HEK293 (cell line): Measurements from ENCODE around the gene MTOR.

Experiments used
- ATF2 ChIP-seq: fragments of 450-650 bp; formaldehyde crosslinking; IDR thresholded peaks from 2 replicates; pipeline ENCODE4 v1.5.1; 2016; ENCODE audit warnings: missing biosample characterization, missing genetic modification characterization, low read depth
- MYNN ChIP-seq: fragments of 450-650 bp; formaldehyde crosslinking; IDR thresholded peaks from 2 replicates; pipeline ENCODE4 v1.5.1; 2016; ENCODE audit warnings: missing biosample characterization, missing genetic modification characterization, borderline replicate concordance
- PATZ1 ChIP-seq: fragments of 450-650 bp; formaldehyde crosslinking; IDR thresholded peaks from 2 replicates; pipeline ENCODE4 v1.5.1; 2016; ENCODE audit warnings: missing biosample characterization, missing genetic modification characterization
- TCF7L2 ChIP-seq: IDR thresholded peaks from 2 replicates; pipeline ENCODE4 v1.6.1; 2011; ENCODE audit warnings: low read depth, mild to moderate bottlenecking, inconsistent platforms, low read length, moderate library complexity, borderline replicate concordance
- YY2 ChIP-seq: fragments of 450-650 bp; formaldehyde crosslinking; IDR thresholded peaks from 2 replicates; pipeline ENCODE4 v1.5.1; 2016; ENCODE audit warnings: missing biosample characterization, missing genetic modification characterization
- ZBTB10 ChIP-seq: fragments of 450-650 bp; formaldehyde crosslinking; IDR thresholded peaks from 2 replicates; pipeline ENCODE4 v1.5.1; 2016; ENCODE audit warnings: missing biosample characterization, missing genetic modification characterization
- ZEB2 ChIP-seq: fragments of 450-650 bp; formaldehyde crosslinking; IDR thresholded peaks from 2 replicates; pipeline ENCODE4 v1.5.1; 2016; ENCODE audit warnings: missing biosample characterization, missing genetic modification characterization
- ZNF302 ChIP-seq: fragments of 450-650 bp; formaldehyde crosslinking; IDR thresholded peaks from 2 replicates; pipeline ENCODE4 v1.5.1; 2016; ENCODE audit warnings: missing biosample characterization, missing genetic modification characterization, low read depth
- ZNF341 ChIP-seq: fragments of 450-650 bp; formaldehyde crosslinking; IDR thresholded peaks from 2 replicates; pipeline ENCODE4; 2016; ENCODE audit warnings: low read depth, missing biosample characterization, missing genetic modification characterization
- TF ChIP-seq, protein P1 (sequence below): fragments of 450-650 bp; formaldehyde crosslinking; IDR thresholded peaks from 2 replicates; pipeline ENCODE4 v1.5.1; 2016; ENCODE audit warnings: missing biosample characterization, missing genetic modification characterization, borderline replicate concordance
- TF ChIP-seq, protein P2 (sequence below): fragments of 450-650 bp; formaldehyde crosslinking; IDR thresholded peaks from 2 replicates; pipeline ENCODE4 v1.5.1; 2016; ENCODE audit warnings: missing biosample characterization, missing genetic modification characterization
- TF ChIP-seq, protein P3 (sequence below): fragments of 450-650 bp; formaldehyde crosslinking; IDR thresholded peaks from 2 replicates; pipeline ENCODE4 v1.5.1; 2016; ENCODE audit warnings: missing biosample characterization, missing genetic modification characterization
- TF ChIP-seq, protein P4 (sequence below): fragments of 450-650 bp; formaldehyde crosslinking; IDR thresholded peaks from 2 replicates; pipeline ENCODE4 v1.5.1; 2016; ENCODE audit warnings: missing biosample characterization, missing genetic modification characterization
- TF ChIP-seq, protein P5 (sequence below): fragments of 450-650 bp; formaldehyde crosslinking; IDR thresholded peaks from 2 replicates; pipeline ENCODE4 v1.5.1; 2016; ENCODE audit warnings: missing biosample characterization, missing genetic modification characterization

DNA sequence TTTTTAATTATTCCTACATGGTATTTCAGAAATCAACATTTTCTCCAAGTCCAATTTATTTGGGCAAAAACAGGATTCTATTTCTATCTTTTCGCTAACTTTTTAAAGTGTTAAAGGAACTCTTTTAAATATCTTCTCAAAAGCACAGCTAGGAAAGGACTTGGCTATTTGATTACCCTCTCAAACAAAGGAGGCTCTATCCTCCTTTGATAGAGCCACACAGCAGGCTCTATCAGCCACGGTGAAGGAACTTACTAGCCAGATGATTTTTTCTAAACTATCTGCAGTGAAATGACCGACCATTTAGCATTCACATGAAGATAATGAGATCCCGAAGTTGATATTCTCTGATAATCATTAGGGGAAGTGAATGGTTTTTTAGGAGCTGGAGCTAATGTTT is 64.1 kb downstream of the MTOR start:
- TF ChIP-seq ZBTB10 (tag by site-specific recombination) (no peak), YY2 (no peak), ATF2 (no peak), ZNF302 (tag by site-specific recombination) (no peak), ZEB2 (tag by site-specific recombination) (no peak), PATZ1 (tag by site-specific recombination) (no peak), MYNN (tag by site-specific recombination) (no peak), TCF7L2 (no peak), ZNF341 (tag by site-specific recombination) (no peak)
- TF ChIP-seq, protein P1, sequence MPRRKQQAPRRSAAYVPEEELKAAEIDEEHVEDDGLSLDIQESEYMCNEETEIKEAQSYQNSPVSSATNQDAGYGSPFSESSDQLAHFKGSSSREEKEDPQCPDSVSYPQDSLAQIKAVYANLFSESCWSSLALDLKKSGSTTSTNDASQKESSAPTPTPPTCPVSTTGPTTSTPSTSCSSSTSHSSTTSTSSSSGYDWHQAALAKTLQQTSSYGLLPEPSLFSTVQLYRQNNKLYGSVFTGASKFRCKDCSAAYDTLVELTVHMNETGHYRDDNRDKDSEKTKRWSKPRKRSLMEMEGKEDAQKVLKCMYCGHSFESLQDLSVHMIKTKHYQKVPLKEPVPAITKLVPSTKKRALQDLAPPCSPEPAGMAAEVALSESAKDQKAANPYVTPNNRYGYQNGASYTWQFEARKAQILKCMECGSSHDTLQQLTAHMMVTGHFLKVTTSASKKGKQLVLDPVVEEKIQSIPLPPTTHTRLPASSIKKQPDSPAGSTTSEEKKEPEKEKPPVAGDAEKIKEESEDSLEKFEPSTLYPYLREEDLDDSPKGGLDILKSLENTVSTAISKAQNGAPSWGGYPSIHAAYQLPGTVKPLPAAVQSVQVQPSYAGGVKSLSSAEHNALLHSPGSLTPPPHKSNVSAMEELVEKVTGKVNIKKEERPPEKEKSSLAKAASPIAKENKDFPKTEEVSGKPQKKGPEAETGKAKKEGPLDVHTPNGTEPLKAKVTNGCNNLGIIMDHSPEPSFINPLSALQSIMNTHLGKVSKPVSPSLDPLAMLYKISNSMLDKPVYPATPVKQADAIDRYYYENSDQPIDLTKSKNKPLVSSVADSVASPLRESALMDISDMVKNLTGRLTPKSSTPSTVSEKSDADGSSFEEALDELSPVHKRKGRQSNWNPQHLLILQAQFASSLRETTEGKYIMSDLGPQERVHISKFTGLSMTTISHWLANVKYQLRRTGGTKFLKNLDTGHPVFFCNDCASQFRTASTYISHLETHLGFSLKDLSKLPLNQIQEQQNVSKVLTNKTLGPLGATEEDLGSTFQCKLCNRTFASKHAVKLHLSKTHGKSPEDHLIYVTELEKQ (tag by site-specific recombination), result no peak
- TF ChIP-seq, protein P2, sequence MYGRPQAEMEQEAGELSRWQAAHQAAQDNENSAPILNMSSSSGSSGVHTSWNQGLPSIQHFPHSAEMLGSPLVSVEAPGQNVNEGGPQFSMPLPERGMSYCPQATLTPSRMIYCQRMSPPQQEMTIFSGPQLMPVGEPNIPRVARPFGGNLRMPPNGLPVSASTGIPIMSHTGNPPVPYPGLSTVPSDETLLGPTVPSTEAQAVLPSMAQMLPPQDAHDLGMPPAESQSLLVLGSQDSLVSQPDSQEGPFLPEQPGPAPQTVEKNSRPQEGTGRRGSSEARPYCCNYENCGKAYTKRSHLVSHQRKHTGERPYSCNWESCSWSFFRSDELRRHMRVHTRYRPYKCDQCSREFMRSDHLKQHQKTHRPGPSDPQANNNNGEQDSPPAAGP, result no peak
- TF ChIP-seq, protein P3, sequence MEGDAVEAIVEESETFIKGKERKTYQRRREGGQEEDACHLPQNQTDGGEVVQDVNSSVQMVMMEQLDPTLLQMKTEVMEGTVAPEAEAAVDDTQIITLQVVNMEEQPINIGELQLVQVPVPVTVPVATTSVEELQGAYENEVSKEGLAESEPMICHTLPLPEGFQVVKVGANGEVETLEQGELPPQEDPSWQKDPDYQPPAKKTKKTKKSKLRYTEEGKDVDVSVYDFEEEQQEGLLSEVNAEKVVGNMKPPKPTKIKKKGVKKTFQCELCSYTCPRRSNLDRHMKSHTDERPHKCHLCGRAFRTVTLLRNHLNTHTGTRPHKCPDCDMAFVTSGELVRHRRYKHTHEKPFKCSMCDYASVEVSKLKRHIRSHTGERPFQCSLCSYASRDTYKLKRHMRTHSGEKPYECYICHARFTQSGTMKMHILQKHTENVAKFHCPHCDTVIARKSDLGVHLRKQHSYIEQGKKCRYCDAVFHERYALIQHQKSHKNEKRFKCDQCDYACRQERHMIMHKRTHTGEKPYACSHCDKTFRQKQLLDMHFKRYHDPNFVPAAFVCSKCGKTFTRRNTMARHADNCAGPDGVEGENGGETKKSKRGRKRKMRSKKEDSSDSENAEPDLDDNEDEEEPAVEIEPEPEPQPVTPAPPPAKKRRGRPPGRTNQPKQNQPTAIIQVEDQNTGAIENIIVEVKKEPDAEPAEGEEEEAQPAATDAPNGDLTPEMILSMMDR (tag by site-specific recombination), result no peak
- TF ChIP-seq, protein P4, sequence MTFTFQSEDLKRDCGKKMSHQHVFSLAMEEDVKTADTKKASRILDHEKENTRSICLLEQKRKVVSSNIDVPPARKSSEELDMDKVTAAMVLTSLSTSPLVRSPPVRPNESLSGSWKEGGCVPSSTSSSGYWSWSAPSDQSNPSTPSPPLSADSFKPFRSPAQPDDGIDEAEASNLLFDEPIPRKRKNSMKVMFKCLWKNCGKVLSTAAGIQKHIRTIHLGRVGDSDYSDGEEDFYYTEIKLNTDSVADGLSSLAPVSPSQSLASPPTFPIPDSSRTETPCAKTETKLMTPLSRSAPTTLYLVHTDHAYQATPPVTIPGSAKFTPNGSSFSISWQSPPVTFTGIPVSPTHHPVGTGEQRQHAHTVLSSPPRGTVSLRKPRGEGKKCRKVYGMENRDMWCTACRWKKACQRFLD, result no peak
- TF ChIP-seq, protein P5, sequence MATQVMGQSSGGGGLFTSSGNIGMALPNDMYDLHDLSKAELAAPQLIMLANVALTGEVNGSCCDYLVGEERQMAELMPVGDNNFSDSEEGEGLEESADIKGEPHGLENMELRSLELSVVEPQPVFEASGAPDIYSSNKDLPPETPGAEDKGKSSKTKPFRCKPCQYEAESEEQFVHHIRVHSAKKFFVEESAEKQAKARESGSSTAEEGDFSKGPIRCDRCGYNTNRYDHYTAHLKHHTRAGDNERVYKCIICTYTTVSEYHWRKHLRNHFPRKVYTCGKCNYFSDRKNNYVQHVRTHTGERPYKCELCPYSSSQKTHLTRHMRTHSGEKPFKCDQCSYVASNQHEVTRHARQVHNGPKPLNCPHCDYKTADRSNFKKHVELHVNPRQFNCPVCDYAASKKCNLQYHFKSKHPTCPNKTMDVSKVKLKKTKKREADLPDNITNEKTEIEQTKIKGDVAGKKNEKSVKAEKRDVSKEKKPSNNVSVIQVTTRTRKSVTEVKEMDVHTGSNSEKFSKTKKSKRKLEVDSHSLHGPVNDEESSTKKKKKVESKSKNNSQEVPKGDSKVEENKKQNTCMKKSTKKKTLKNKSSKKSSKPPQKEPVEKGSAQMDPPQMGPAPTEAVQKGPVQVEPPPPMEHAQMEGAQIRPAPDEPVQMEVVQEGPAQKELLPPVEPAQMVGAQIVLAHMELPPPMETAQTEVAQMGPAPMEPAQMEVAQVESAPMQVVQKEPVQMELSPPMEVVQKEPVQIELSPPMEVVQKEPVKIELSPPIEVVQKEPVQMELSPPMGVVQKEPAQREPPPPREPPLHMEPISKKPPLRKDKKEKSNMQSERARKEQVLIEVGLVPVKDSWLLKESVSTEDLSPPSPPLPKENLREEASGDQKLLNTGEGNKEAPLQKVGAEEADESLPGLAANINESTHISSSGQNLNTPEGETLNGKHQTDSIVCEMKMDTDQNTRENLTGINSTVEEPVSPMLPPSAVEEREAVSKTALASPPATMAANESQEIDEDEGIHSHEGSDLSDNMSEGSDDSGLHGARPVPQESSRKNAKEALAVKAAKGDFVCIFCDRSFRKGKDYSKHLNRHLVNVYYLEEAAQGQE, result no peak
